HG03354 (cell line): Measurements from ENCODE around the gene RGL3.
"Not testable (repeated sequence)": the region's sequence is repeated elsewhere in the genome, so short reads cannot be mapped to it uniquely, and the experiment has no call there.

Experiments used
- ATAC-seq: cut with Tn5 transposase; IDR thresholded peaks from one replicate; pipeline ENCODE4 v1.9.1; 2021; ENCODE audit warnings: mild to moderate bottlenecking; ENCODE audit not compliant: unreplicated experiment, poor library complexity, severe bottlenecking

The RGL3 gene

GRCh38 chr19:11367528-11367927 lies 51.6 kb downstream of the RGL3 start:
- ATAC-seq: no peak

DNA sequence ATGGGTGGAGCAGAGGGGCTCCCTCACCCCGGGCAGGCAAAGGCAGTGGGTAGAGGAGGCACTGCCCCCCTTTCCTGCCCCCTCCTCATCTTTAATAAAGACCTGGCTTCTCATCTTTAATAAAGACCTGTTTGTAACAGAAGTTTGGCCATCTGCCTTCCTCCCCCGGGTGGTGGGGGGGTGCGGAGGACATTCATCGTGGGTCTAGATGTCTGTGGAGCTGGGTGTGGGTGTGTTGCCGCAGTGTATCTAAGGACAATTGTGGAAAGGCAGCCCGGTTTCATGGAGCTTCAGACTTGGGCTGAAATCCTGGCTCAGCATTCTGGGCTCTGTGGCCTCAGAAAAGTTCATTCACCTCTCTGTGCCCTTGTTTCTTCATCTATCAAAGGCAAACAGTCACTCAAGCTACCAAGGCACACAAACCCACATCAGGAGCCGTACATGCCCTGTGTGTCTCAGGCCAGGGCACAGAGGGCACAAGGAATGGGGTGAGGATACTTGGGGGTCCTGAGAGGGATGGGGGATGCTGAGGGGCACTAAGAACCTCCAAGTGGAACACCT lies 53.5 kb downstream of the RGL3 start:
- no peak for ATAC-seq

DNA sequence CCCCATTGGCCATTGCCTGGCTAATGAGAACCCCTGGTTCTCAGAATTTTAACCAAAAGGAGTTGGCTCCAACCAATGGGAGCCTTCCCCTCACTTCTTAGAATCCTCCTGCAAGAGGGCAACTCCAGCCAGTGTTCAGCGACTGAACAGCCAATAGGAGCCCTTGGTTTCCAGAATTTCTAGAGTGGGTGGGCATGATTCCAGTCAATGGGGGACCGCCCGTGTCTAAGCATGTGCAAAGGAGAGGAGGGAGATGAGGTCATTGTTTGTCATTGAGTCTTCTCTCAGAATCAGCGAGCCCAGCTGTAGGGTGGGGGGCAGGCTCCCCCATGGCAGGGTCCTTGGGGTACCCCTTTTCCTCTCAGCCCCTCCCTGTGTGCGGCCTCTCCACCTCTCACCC lies 54.2 kb downstream of the RGL3 start:
- no peak for ATAC-seq

- no peak for ATAC-seq
Observed at GRCh38 chr19:11364296-11364904, 54.7 kb downstream of the RGL3 start.

- ATAC-seq: no peak
Observed at GRCh38 chr19:11363881-11364280, 55.2 kb downstream of the RGL3 start.

GRCh38 chr19:11361771-11362731 lies 57.1 kb downstream of the RGL3 start:
- ATAC-seq: no peak

GRCh38 chr19:11361037-11361770 lies 57.9 kb downstream of the RGL3 start:
- no peak for ATAC-seq

DNA sequence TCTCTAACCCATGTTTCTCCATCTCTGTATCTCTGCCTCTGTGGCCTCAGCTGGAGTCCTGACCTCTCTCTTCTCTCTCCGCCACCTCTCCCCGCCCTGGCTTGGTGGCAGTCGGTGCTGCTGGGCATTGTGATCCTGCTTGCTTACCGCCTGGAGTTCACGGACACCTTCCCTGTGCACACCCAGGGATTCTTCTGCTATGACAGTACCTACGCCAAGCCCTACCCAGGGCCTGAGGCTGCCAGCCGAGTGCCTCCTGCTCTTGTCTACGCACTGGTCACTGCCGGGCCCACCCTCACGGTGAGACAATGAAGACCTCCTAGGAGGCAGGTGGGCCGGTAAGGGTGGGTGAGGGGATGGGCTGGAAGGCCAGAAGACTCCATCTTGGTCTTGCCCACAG lies 59.7 kb downstream of the RGL3 start:
- no peak for ATAC-seq

DNA sequence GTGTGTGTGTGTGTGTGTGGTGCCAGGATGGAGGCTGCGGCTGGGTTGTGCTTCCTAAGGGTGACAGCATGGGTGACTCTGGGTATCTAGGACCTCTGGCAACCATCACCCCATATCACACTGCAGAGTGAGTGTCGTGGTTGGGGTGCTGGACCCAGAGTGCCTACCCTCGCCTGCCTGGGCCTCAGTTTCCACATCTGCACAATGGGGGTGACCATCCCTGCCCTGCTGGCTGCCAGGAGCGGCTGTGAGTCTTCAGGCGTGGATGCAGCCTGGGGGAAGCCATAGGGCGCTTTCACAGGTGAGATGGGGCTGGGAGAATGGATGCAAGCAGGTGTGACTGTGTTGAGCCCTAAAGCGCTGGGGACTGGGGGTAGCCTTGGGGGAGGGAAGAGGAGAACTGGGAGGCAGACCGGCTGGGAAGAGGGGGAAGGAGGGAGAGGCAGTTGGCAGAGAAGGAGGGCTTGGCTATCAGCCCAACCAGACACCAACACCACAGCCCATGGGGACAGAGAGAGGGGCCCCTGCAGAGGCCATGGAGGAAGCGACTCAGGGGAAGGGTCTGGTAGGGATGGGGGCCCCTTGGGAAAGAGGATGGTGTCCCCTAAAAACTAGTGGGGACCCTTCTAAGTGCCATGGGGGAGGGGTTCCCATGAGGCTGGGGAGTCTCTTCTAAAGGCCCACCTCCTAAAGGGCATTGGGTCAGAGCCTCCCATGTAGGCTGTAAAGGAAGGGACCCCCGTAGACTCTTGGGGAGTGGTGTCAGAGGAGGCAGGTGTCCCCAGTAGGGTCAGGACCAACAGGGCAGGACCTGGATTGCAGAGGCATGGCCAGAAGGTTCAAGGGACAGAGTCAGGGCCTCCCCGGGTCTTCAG lies 62.2 kb downstream of the RGL3 start:
- ATAC-seq: no peak

- no peak for ATAC-seq
Observed at GRCh38 chr19:11356074-11356397, 63.1 kb downstream of the RGL3 start.

GRCh38 chr19:11355160-11356073 lies 63.7 kb downstream of the RGL3 start, which contains the start of gene PLPPR2:
Gene PLPPR2, plus strand, starts transcription at chr19:11355432. Its CDS starts 2,242 bp downstream, at chr19:11357674.
- ATAC-seq: peak; percentile 55

GRCh38 chr19:11354102-11354501 lies 65.0 kb downstream of the RGL3 start:
- not testable (repeated sequence) for ATAC-seq

GRCh38 chr19:11349171-11349570 lies 69.9 kb downstream of the RGL3 start:
- no peak for ATAC-seq

DNA sequence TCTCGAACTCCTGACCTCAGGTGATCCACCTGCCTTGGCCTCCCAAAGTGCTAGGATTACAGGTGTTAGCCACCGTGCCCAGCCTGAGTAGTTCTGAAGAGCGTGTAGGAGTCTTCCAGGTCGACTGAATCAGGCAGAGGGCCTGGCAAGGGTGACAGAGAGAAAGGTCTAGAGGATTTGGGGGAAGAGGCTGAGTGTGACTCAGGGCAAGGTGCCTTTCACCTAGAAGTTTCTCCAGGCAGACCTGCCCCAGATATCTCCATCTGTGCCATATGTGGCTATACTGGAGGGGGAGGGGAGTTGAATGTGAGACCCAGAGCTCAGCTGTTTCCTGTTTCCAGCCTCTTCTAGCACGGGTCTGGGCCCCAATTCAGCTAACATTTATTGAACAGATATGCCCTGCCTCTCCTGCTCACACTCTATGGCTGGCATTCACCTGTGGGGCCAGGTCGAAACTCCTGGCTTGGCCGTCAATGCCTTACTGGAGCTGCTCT lies 71.5 kb downstream of the RGL3 start:
- no peak for ATAC-seq

DNA sequence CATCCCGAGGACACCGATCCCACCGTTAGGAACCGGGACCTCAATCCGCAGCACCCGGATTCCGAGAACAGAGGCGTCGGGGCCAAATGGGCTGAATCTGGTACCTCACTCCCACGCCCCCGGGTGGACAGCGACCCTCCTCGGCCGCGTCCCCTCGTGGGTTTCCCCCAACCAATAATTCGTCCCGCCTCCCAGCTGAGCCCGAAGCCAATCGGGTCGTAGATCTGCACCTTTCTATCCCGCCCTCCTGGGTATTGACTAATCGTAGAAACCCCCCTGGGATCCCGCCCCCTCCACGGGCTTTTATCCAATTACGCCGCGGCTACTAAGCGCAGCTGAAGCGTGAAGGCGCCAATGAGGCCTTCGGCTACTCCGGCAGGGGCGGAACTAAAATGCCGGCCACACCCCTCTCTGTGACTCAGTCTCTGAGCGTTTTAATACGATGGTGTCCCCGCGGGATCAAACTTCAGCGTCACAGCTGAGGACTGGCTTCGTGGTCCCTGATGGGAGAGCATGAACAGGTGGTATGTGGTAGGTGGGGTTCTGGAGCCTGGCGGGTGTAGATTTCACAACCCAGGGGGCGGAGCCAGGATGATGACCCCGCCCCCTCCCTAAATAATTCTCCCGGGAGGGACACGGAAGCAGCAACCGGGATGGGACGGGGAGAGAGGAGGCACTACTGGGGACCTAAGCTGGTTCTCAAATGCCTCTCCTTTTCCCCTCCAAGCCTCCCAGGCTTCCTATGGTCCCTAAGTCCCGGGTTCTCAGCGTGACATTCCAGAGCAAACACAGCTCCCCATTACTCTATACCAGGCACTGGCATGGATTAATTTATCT lies 72.8 kb downstream of the RGL3 start, which contains the start of the genes CCDC159 and TMEM205:
TSS of gene CCDC159 (plus strand) at position 416 of the 837 bp plus-strand sequence. CDS start at position 504, 88 bp downstream.
TSS of gene TMEM205 (minus strand) at position 165 of the 837 bp plus-strand sequence. CDS start 649 bp downstream, outside the sequence.
- peak; percentile 90 for ATAC-seq

DNA sequence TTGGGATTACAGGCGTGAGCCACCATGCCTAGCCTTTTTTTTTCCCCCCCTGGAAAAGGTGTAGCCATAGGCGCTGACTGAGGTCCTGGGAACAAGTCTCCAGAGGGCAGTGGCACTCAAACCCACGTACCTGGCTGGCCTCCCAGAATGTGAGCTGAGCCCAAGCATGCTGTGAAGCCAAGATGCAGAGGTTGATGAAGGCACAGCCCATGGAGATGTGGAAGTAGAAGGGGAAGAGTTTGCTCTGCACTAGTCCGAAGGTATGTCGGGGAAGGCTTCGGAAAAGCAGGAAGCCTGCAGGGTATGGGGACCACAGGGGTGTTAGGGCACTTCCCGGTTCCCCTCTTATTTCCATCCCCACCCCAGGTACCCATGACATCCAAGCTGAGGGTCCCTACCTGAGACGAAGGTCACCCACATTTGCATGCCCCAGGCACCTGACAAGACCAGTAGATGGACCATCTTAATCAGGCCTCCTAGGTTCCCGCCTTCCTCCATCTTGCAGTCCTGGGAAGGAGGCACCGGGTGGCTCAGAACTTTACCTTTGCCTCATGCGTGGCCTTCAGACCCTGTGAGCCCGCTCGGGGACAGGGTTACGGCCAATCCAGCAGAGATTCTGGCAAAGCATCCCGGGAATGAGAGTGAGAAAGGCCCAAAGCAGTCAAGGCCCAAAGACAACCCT lies 73.9 kb downstream of the RGL3 start:
- no peak for ATAC-seq
